HepG2 (cell line): ENCODE results near the gene CLUH. TPM values are rescaled to one million over a fixed set of nuclear protein-coding genes. Genes with fewer than 3 reads are reported as not detected.

Source experiments
- FOXO4 ChIP-seq: sonication (generic); formaldehyde crosslinking; conservative IDR thresholded peaks from 2 replicates; pipeline ENCODE4 v1.8.1; 2023; ENCODE audit warnings: missing genetic modification reagents
- HNF1B ChIP-seq: sonication (generic); formaldehyde crosslinking; IDR thresholded peaks from 2 replicates; pipeline ENCODE4 v1.5.1; 2020; ENCODE audit warnings: mild to moderate bottlenecking, moderate library complexity, missing genetic modification reagents
- MTA1 ChIP-seq: sonication (generic); formaldehyde crosslinking; IDR thresholded peaks from 2 replicates; pipeline ENCODE4 v1.4.0; 2020; ENCODE audit warnings: missing genetic modification reagents, mild to moderate bottlenecking, borderline replicate concordance
- MTF2 ChIP-seq: sonication (generic); formaldehyde crosslinking; IDR thresholded peaks from 2 replicates; pipeline ENCODE4 v1.5.0; 2020; ENCODE audit warnings: missing genetic modification reagents, borderline replicate concordance
- MYPOP ChIP-seq: sonication (generic); formaldehyde crosslinking; IDR thresholded peaks from 2 replicates; pipeline ENCODE4 v1.8.1; 2023; ENCODE audit warnings: mild to moderate bottlenecking, moderate library complexity, missing genetic modification reagents
- ZBTB38 ChIP-seq: sonication (generic); formaldehyde crosslinking; IDR thresholded peaks from 2 replicates; pipeline ENCODE4 v1.5.1; 2020; ENCODE audit warnings: mild to moderate bottlenecking, missing genetic modification reagents
- ZNF749 ChIP-seq: sonication (generic); formaldehyde crosslinking; IDR thresholded peaks from 2 replicates; pipeline ENCODE4 v1.8.0; 2022; ENCODE audit warnings: mild to moderate bottlenecking, missing genetic modification reagents, moderate library complexity, borderline replicate concordance
- polyA plus RNA-seq, 8 experiments: library from polyadenylated mRNA; depleted of rRNA in 3 of 8; stranded (reverse) in 7 of 8; unstranded in 1 of 8; fragments of >200 nt; fragmentation: Illumina TruSeq in 4 of 8; extraction: Trizol in 4 of 8; gene quantifications; 2 replicates each; pipeline versions ENCODE4 v1.2.1 to v1.2.3, GENCODE V29; 2011 to 2016; ENCODE audit warnings: low read depth in 4 of 8, missing spikeins in 1 of 8, mixed read lengths in 1 of 8; ENCODE audit not compliant: insufficient read depth in 1 of 8
- total RNA-seq, 5 experiments: library from RNA; depleted of rRNA; stranded (reverse); fragments of >200 nt; fragmentation: Illumina TruSeq; extraction: Trizol; gene quantifications; 2 replicates each; pipeline ENCODE4 v1.2.3, GENCODE V29; 2016; ENCODE audit warnings: low read depth in 1 of 5

Gene CLUH
- total and polyA plus RNA-seq, 2 of the 13 experiments (the other 11 are each of a cell fraction or from before 2014, with no cell fraction given): 30.9 to 60.5 TPM

- TF ChIP-seq FOXO4 (CRISPR knock-in tag): 0 out of 2 replicates have a peak, but pooled peaks have one; percentile 2
- 0 out of 2 replicates have a peak, but pooled peaks have one; percentile 32 for TF ChIP-seq MYPOP (CRISPR knock-in tag)
- 0 out of 2 replicates have a peak, but pooled peaks have one; percentile 4 for TF ChIP-seq HNF1B
- no peak for TF ChIP-seq MTF2 (CRISPR knock-in tag)
- no peak for TF ChIP-seq ZNF749 (CRISPR knock-in tag)
- TF ChIP-seq MTA1 (CRISPR knock-in tag): no peak
- no peak; the same call in 1 of the 2 replicates for TF ChIP-seq ZBTB38
Observed at GRCh38 chr17:2712300-2713043, 908 bp upstream of the CLUH start (continued).
